Vagina (tissue), 2 donors: ENCODE results near the gene CXCL16. TPM values are rescaled to one million over a fixed set of nuclear protein-coding genes. Genes with fewer than 3 reads are reported as not detected.

Experiments
- DNase-seq, 2 donors: peaks; one replicate each; pipeline ENCODE4 v3.0.0-alpha.2; 2017; ENCODE audit errors: extremely low spot score in 2 of 2
- H3K27ac ChIP-seq: fragments of 200-600 bp; sonication (generic); one replicate; pipeline ENCODE4 v1.5.1; 2019
- H3K27me3 ChIP-seq: fragments of 200-600 bp; sonication (generic); one replicate; pipeline ENCODE4 v1.5.1; 2019
- H3K36me3 ChIP-seq, 2 donors: fragments of 200-600 bp; sonication (generic); one replicate each; pipeline ENCODE4 v1.5.1; 2017 to 2019
- H3K4me1 ChIP-seq: fragments of 200-600 bp; sonication (generic); one replicate; pipeline ENCODE4 v1.5.1; 2019
- H3K4me3 ChIP-seq, 2 donors: fragments of 200-600 bp; sonication (generic); 1 replicate in 1 of 2; 2 replicates in 1 of 2; pipeline ENCODE4 v1.5.1; 2016 to 2019
- H3K9me3 ChIP-seq: fragments of 200-600 bp; sonication (generic); one replicate; pipeline ENCODE4 v1.5.1; 2019
- POLR2A ChIP-seq, 2 donors: fragments of 450-650 bp; IDR thresholded peaks; one replicate each; pipeline ENCODE4 v1.6.1; 2017; ENCODE audit warnings: antibody characterized with exemption in 2 of 2, mild to moderate bottlenecking in 2 of 2, moderate library complexity in 2 of 2
- POLR2AphosphoS5 ChIP-seq, 2 donors: sonication (generic); formaldehyde crosslinking; IDR thresholded peaks; one replicate each; pipeline ENCODE4 v1.9.0; 2017; ENCODE audit warnings: antibody characterized with exemption in 2 of 2, mild to moderate bottlenecking in 2 of 2, low read depth in 1 of 2; ENCODE audit not compliant: insufficient read depth in 1 of 2
- intact Hi-C: fragments of 100-400 bp; cut with DNase I; formaldehyde crosslinking; loops from one replicate; pipeline ENCODE4 v1.15.1; 2023
- total RNA-seq: library from RNA; depleted of rRNA; stranded (reverse); fragments of >200 nt; gene quantifications from one replicate; pipeline ENCODE4 v1.2.3, GENCODE V29; 2016
- TF ChIP-seq, protein P1 (sequence below), 3 experiments: fragments of 450-650 bp in 2 of 3; fragments of 200-600 bp in 1 of 3; sonication (generic) in 1 of 3; IDR thresholded peaks; one replicate each; pipeline ENCODE4 v1.5.1; 2017 to 2019; ENCODE audit warnings: antibody characterized with exemption in 3 of 3, mild to moderate bottlenecking in 2 of 3, moderate library complexity in 2 of 3

Gene CXCL16
- total RNA-seq, 1 donor from 2014 or later, result 6.4 TPM

DNA sequence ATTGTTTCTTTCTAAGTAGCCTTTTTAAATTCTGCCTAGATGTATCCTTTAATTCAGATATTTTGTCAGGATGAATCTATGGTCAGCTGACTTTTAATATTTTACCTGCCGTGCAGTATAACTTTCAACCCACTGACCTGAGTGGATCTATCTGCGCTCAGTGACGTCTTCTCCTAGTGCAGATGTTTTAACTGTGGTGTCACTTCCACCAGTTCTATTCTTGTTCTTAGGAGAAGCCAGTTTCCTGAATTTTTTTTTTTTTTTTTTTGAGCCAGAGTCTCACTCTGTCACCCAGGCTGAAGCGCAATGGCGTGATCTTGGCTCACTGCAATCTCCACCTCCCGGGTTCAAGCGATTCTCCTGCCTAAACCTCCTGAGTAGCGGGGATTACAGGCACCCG lies 27.0 kb upstream of the CXCL16 start:
- TF ChIP-seq, protein P1, sequence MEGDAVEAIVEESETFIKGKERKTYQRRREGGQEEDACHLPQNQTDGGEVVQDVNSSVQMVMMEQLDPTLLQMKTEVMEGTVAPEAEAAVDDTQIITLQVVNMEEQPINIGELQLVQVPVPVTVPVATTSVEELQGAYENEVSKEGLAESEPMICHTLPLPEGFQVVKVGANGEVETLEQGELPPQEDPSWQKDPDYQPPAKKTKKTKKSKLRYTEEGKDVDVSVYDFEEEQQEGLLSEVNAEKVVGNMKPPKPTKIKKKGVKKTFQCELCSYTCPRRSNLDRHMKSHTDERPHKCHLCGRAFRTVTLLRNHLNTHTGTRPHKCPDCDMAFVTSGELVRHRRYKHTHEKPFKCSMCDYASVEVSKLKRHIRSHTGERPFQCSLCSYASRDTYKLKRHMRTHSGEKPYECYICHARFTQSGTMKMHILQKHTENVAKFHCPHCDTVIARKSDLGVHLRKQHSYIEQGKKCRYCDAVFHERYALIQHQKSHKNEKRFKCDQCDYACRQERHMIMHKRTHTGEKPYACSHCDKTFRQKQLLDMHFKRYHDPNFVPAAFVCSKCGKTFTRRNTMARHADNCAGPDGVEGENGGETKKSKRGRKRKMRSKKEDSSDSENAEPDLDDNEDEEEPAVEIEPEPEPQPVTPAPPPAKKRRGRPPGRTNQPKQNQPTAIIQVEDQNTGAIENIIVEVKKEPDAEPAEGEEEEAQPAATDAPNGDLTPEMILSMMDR (IDR thresholded peaks at IDR 0.05), result no peak
- no peak overlapping the region for H3K27ac ChIP-seq
- intact Hi-C loops, result no loop called here

DNA sequence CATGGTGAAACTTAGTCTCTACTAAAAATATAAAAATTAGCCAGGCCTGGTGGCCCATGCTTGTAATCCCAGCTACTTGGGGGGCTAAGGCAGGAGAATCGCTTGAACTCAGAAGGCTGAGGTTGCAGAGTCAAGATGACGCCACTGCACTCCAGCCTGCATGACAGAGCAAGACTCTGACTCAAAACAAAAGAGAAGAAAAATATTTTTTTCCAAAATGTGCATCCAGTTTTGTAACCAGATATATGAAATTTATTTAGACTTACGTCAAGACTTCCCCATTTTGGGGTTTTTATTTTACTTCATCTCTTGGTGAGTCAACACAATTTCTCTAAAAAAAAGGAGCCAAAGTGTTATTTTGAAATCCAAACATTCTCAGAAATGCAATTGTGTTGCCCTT lies 26.5 kb upstream of the CXCL16 start:
- H3K27me3 ChIP-seq, result no peaks in the 10 kb centered on the region
- H3K9me3 ChIP-seq, result no peaks in the 10 kb centered on the region
- H3K4me1 ChIP-seq, result no peaks in the 10 kb centered on the region
- no peaks in the 10 kb centered on the region for H3K36me3 ChIP-seq
- TF ChIP-seq, protein P1 (IDR thresholded peaks at IDR 0.05), result no peak
- TF ChIP-seq POLR2A (IDR thresholded peaks at IDR 0.05) (no peak), POLR2AphosphoS5 (IDR thresholded peaks at IDR 0.05; ENCODE audit: insufficient read depth in 1 of 2, low read depth in 1 of 2) (no peak)
- intact Hi-C loops, result no loop called here
- no peak overlapping the region for H3K4me3 ChIP-seq
- H3K27ac ChIP-seq, result no peak overlapping the region
- DNase-seq, result no peak

More for the DNA sequence above, 27.0 kb upstream of the CXCL16 start:
- no peaks in the 10 kb centered on the region for H3K4me1 ChIP-seq
- H3K9me3 ChIP-seq, result no peaks in the 10 kb centered on the region
- H3K36me3 ChIP-seq, result no peaks in the 10 kb centered on the region
- no peak overlapping the region for H3K4me3 ChIP-seq
- DNase-seq, result no peak
- no peaks in the 10 kb centered on the region for H3K27me3 ChIP-seq

DNA sequence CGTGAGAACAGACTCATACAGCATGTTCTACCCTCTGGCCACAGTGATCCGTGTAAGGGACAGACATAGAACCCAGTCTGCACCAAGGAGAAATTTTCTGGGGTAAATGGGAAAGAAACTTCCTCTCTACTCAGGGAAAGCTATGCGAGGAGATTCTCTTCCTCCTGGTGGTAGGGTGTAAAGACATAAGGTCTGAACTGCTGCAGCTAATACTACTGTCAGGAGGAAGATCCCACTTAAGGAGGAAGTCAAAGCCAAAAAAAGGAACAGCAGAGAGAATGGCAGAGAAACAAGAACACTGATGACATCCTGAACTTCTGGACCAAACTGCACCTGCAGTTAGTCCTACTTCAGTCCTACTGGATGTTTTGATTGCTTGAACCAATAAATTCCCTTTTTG lies 24.9 kb upstream of the CXCL16 start:
- DNase-seq, result no peak
- no peaks in the 10 kb centered on the region for H3K9me3 ChIP-seq
- H3K27ac ChIP-seq, result no peak overlapping the region
- H3K27me3 ChIP-seq, result no peaks in the 10 kb centered on the region
- no peak overlapping the region for H3K4me3 ChIP-seq
- intact Hi-C loops, result no loop called here
- no peaks in the 10 kb centered on the region for H3K36me3 ChIP-seq
- TF ChIP-seq POLR2AphosphoS5 (IDR thresholded peaks at IDR 0.05; ENCODE audit: insufficient read depth in 1 of 2, low read depth in 1 of 2) (no peak), POLR2A (IDR thresholded peaks at IDR 0.05) (no peak)
- TF ChIP-seq, protein P1 (IDR thresholded peaks at IDR 0.05), result no peak
- no peaks in the 10 kb centered on the region for H3K4me1 ChIP-seq

DNA sequence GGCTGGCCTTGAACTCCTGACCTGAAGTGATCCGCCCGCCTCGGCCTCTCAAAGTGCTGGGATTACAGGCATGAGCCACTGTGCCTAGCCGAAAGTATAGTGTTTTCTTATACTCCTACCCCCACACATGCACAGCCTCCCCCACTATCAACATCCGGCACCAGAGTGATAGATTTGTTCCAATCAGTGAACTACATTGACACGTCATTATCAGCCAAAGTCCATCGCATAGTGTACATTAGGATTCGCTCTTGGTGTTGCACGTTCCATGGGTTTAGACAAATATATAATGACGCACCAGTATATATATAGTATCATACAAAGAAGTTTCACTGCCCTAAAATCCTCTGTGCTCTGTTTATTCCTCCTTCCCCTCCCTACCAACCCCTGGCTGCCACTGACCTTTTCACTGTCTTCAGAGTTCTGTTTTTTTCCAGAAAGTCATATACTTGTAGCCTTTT lies 20.1 kb upstream of the CXCL16 start:
- Histone ChIP-seq H3K27ac (no peak overlapping the region), H3K4me1 (no peaks in the 10 kb centered on the region), H3K4me3 (no peak overlapping the region), H3K36me3 (no peaks in the 10 kb centered on the region), H3K27me3 (no peaks in the 10 kb centered on the region), H3K9me3 (no peaks in the 10 kb centered on the region)
- no peak for TF ChIP-seq POLR2A (IDR thresholded peaks at IDR 0.05)
- no peak for TF ChIP-seq POLR2AphosphoS5 (IDR thresholded peaks at IDR 0.05; ENCODE audit: insufficient read depth in 1 of 2, low read depth in 1 of 2)
- TF ChIP-seq, protein P1 (IDR thresholded peaks at IDR 0.05), result no peak
- DNase-seq, result no peak
- intact Hi-C loops, result no loop called here

DNA sequence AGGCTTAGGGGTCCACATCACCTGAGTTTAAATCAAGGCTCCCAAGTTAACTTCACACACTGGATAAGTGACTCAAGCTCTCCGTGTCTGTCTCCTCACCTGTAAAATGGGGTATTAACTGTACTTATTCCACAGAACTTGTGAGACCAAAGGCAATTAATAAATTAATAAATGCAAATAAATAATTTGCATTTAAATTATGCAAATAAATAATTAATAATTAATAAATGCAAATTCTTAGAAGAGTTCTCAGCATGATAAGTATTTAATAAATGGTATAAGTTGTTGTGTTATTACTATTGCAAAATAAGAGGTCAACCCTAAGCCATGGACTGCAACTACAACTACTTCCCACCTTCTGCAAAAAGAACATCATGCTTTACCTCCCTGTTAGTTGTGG lies 13.7 kb upstream of the CXCL16 start:
- no peak overlapping the region for H3K4me3 ChIP-seq
- DNase-seq, result no peak
- TF ChIP-seq, protein P1 (IDR thresholded peaks at IDR 0.05), result no peak
- TF ChIP-seq POLR2AphosphoS5 (IDR thresholded peaks at IDR 0.05; ENCODE audit: insufficient read depth in 1 of 2, low read depth in 1 of 2) (no peak), POLR2A (IDR thresholded peaks at IDR 0.05) (no peak)
- no peaks in the 10 kb centered on the region for H3K36me3 ChIP-seq
- H3K4me1 ChIP-seq, result no peaks in the 10 kb centered on the region
- H3K27me3 ChIP-seq, result no peaks in the 10 kb centered on the region
- intact Hi-C loops, result no loop called here
- H3K27ac ChIP-seq, result no peak overlapping the region
- no peaks in the 10 kb centered on the region for H3K9me3 ChIP-seq
